ENCODE data around the gene COL6A2.

DNA sequence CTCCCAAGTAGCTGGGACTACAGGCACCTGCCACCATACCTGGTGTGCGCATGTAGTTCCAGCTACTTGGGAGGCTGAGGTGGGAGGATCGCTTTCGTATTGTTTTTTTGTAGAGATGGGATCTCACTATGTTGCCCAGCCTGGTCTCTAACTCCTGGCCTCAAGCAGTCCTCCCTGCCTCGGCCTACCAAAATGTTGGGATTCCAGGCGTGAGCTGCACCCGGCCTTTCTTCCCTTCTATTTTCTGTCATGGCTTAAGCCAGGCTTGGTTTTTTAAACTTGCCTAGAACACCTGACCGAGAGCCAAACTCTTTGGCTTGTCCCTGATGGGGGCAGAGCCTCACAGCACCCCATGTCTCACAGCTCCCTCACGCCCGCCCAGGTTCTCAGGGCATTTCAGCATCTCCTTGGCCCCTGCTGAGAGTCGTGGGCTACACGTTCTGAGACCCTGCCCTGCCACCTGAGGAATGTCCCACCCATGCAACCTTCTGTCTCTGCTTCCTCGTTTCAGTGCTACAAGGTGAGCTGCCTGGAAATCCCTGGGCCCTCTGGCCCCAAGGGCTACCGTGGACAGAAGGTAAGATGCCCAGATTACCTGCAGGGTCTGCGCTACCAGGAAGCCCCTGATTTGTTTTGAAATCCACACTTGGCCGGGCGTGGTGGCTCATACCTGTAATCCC is 15.7 kb downstream of the COL6A2 start:
- no peak for TF ChIP-seq POLR2A (IDR thresholded peaks at IDR 0.05)
- TF ChIP-seq, protein P1, sequence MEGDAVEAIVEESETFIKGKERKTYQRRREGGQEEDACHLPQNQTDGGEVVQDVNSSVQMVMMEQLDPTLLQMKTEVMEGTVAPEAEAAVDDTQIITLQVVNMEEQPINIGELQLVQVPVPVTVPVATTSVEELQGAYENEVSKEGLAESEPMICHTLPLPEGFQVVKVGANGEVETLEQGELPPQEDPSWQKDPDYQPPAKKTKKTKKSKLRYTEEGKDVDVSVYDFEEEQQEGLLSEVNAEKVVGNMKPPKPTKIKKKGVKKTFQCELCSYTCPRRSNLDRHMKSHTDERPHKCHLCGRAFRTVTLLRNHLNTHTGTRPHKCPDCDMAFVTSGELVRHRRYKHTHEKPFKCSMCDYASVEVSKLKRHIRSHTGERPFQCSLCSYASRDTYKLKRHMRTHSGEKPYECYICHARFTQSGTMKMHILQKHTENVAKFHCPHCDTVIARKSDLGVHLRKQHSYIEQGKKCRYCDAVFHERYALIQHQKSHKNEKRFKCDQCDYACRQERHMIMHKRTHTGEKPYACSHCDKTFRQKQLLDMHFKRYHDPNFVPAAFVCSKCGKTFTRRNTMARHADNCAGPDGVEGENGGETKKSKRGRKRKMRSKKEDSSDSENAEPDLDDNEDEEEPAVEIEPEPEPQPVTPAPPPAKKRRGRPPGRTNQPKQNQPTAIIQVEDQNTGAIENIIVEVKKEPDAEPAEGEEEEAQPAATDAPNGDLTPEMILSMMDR (IDR thresholded peaks at IDR 0.05), result no peak
